ENCODE results near the gene NRL. TPM values are rescaled to one million over a fixed set of nuclear protein-coding genes. Genes with fewer than 3 reads are reported as not detected.

Gene NRL
- total RNA-seq, 4 donors from 2014 or later = 2.2 to 2.9 (median 2.3) TPM

GRCh38 chr14:24146978-24147760 is 32.4 kb upstream of the NRL start, which contains the start of gene RNF31:
Gene RNF31, plus strand, starts transcription at chr14:24147498. Its CDS starts 201 bp downstream, at chr14:24147699.
- DNase-seq (ENCODE audit: low spot score in 2 of 2) = peak; percentile 99 to 100
- Histone ChIP-seq H3K27me3 (no peaks in the 10 kb centered on the region), H3K4me1 (peaks cover 37% of the 10 kb centered on the region), H3K4me3 (peak within 1 kb of the TSS; percentile 96), H3K27ac (peak within 1 kb of the TSS; percentile 84), H3K9me3 (no peaks in the 10 kb centered on the region), H3K36me3 (peaks cover 37% of the 10 kb centered on the region)
- TF ChIP-seq, protein P1, sequence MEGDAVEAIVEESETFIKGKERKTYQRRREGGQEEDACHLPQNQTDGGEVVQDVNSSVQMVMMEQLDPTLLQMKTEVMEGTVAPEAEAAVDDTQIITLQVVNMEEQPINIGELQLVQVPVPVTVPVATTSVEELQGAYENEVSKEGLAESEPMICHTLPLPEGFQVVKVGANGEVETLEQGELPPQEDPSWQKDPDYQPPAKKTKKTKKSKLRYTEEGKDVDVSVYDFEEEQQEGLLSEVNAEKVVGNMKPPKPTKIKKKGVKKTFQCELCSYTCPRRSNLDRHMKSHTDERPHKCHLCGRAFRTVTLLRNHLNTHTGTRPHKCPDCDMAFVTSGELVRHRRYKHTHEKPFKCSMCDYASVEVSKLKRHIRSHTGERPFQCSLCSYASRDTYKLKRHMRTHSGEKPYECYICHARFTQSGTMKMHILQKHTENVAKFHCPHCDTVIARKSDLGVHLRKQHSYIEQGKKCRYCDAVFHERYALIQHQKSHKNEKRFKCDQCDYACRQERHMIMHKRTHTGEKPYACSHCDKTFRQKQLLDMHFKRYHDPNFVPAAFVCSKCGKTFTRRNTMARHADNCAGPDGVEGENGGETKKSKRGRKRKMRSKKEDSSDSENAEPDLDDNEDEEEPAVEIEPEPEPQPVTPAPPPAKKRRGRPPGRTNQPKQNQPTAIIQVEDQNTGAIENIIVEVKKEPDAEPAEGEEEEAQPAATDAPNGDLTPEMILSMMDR (IDR thresholded peaks at IDR 0.05) = no peak
- TF ChIP-seq POLR2AphosphoS5 (IDR thresholded peaks at IDR 0.05) = peak in 1 of 3 donors; percentile 7
- no peak for TF ChIP-seq POLR2A (IDR thresholded peaks at IDR 0.05)
- 2% methylated on average over 32 of the region's 57 CpGs for WGBS

- WGBS = 0% methylated on average over 25 of the region's 25 CpGs
Measured at GRCh38 chr14:24146453-24146977, 31.8 kb upstream of the NRL start, which contains the start of gene PSME2. Gene PSME2, minus strand, starts transcription at chr14:24146610. Its CDS starts 29 bp downstream, at chr14:24146581.

GRCh38 chr14:24145690-24146452 is 31.1 kb upstream of the NRL start:
- no peak for DNase-seq (ENCODE audit: low spot score in 2 of 2)
- Histone ChIP-seq H3K27me3 (no peaks in the 10 kb centered on the region), H3K27ac (peak overlapping the region; percentile 84), H3K9me3 (no peaks in the 10 kb centered on the region), H3K4me3 (peak overlapping the region; percentile 96), H3K36me3 (peaks cover 24% of the 10 kb centered on the region), H3K4me1 (peaks cover 41% of the 10 kb centered on the region)
- TF ChIP-seq EP300 (IDR thresholded peaks at IDR 0.05) = no peak
- TF ChIP-seq, protein P1 (IDR thresholded peaks at IDR 0.05) = no peak
- no peak for TF ChIP-seq POLR2A (IDR thresholded peaks at IDR 0.05)
- no peak for TF ChIP-seq POLR2AphosphoS5 (IDR thresholded peaks at IDR 0.05)
- 10% methylated on average over 8 of the region's 9 CpGs for WGBS

More at GRCh38 chr14:24146453-24146977, 31.8 kb upstream of the NRL start, which contains the start of gene PSME2:
- no peak for TF ChIP-seq POLR2AphosphoS5 (IDR thresholded peaks at IDR 0.05)
- TF ChIP-seq POLR2A (IDR thresholded peaks at IDR 0.05) = no peak
- TF ChIP-seq, protein P1 (IDR thresholded peaks at IDR 0.05) = no peak
- TF ChIP-seq EP300 (IDR thresholded peaks at IDR 0.05) = no peak
- Histone ChIP-seq H3K4me3 (peak within 1 kb of the TSS; percentile 96), H3K36me3 (peaks cover 30% of the 10 kb centered on the region), H3K4me1 (peaks cover 40% of the 10 kb centered on the region), H3K9me3 (no peaks in the 10 kb centered on the region), H3K27ac (peak within 1 kb of the TSS; percentile 84), H3K27me3 (no peaks in the 10 kb centered on the region)
- DNase-seq (ENCODE audit: low spot score in 2 of 2) = peak; percentile 95 to 96

- no peak overlapping the region for H3K27ac ChIP-seq
- peaks cover 48% of the 10 kb centered on the region for H3K4me1 ChIP-seq
- H3K9me3 ChIP-seq = no peaks in the 10 kb centered on the region
- 93% methylated on average over 2 of the region's 2 CpGs for WGBS
- TF ChIP-seq POLR2AphosphoS5 (IDR thresholded peaks at IDR 0.05) = no peak
- TF ChIP-seq POLR2A (IDR thresholded peaks at IDR 0.05) = no peak
- TF ChIP-seq, protein P1 (IDR thresholded peaks at IDR 0.05) = no peak
- no peak for TF ChIP-seq EP300 (IDR thresholded peaks at IDR 0.05)
- peaks cover 17% of the 10 kb centered on the region for H3K36me3 ChIP-seq
- no peak overlapping the region for H3K4me3 ChIP-seq
- no peaks in the 10 kb centered on the region for H3K27me3 ChIP-seq
- no peak for DNase-seq (ENCODE audit: low spot score in 2 of 2)
Measured at GRCh38 chr14:24145219-24145618, 30.5 kb upstream of the NRL start.
